Measurements from ENCODE around the gene PDE6A.

- no peak for TF ChIP-seq EZH2phosphoT487 (IDR thresholded peaks at IDR 0.05; ENCODE audit: borderline replicate concordance, low read length)
- TF ChIP-seq, protein P1, sequence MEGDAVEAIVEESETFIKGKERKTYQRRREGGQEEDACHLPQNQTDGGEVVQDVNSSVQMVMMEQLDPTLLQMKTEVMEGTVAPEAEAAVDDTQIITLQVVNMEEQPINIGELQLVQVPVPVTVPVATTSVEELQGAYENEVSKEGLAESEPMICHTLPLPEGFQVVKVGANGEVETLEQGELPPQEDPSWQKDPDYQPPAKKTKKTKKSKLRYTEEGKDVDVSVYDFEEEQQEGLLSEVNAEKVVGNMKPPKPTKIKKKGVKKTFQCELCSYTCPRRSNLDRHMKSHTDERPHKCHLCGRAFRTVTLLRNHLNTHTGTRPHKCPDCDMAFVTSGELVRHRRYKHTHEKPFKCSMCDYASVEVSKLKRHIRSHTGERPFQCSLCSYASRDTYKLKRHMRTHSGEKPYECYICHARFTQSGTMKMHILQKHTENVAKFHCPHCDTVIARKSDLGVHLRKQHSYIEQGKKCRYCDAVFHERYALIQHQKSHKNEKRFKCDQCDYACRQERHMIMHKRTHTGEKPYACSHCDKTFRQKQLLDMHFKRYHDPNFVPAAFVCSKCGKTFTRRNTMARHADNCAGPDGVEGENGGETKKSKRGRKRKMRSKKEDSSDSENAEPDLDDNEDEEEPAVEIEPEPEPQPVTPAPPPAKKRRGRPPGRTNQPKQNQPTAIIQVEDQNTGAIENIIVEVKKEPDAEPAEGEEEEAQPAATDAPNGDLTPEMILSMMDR (IDR thresholded peaks at IDR 0.05; ENCODE audit: low read depth, low read length, poor library complexity, severe bottlenecking), result peak; percentile 90
Measured at GRCh38 chr5:149828161-149829011, 116.2 kb downstream of the PDE6A start.

Data from DOHH2 (cell line).